ENCODE measurements around the gene TRPV5.

Gene TRPV5

GRCh38 chr7:142873281-142873784 is 60.2 kb downstream of the TRPV5 start:
- H3K4me2 ChIP-seq: no peak overlapping the region
- no peak overlapping the region for H3K27ac ChIP-seq
- no peaks in the 10 kb centered on the region for H3K27me3 ChIP-seq
- no peak overlapping the region for H3K9ac ChIP-seq
- no peaks in the 10 kb centered on the region for H4K20me1 ChIP-seq
- no peaks in the 10 kb centered on the region for H3K9me3 ChIP-seq
- H3K4me3 ChIP-seq: no peak overlapping the region
- H3K36me3 ChIP-seq: peaks cover 15% of the 10 kb centered on the region; the same call in 1 of the 2 replicates
- no peak for TF ChIP-seq Cebpa-rat (IDR thresholded peaks at IDR 0.05)
- H3K4me1 ChIP-seq: no peaks in the 10 kb centered on the region

DNA sequence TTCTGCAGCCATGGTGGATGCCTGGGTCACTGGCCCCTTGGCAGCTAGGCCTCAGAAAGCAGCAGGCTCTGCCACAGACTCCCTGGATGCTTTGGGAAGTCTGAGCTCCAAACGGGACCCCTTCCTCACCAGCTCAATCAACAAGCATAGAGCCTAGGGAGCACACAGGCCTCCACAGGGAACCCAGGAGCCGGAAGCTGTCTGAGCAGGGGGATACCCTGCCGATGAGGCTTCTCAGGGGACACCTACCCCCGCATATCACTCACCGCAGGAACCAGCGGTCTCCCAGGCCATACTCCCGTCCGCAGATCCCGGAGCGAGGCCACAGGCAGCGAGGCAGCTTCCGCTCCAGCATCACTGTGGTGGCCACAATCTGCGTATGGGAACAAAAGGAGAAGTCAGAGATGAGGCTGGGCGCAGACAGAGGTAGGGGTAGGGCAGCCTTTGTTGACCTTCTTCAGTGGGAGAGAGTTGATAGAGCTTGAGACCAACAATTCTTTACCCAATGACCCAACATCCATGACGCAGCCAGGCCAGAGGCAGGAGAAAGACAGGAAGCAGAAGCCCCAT is 61.4 kb downstream of the TRPV5 start:
- H3K9ac ChIP-seq: no peak overlapping the region
- no peaks in the 10 kb centered on the region for H4K20me1 ChIP-seq
- no peaks in the 10 kb centered on the region for H3K27me3 ChIP-seq
- H3K4me2 ChIP-seq: no peak overlapping the region
- no peak overlapping the region for H3K27ac ChIP-seq
- H3K4me3 ChIP-seq: no peak overlapping the region
- H3K4me1 ChIP-seq: peaks cover 7% of the 10 kb centered on the region; the same call in 1 of the 2 replicates
- H3K36me3 ChIP-seq: peaks cover 15% of the 10 kb centered on the region; the same call in 1 of the 2 replicates
- no peaks in the 10 kb centered on the region for H3K9me3 ChIP-seq
- no peak for TF ChIP-seq Cebpa-rat (IDR thresholded peaks at IDR 0.05)

GRCh38 chr7:142871260-142872105 is 62.1 kb downstream of the TRPV5 start:
- peaks cover 15% of the 10 kb centered on the region; the same call in 1 of the 2 replicates for H3K36me3 ChIP-seq
- H3K9ac ChIP-seq: no peak overlapping the region
- no peaks in the 10 kb centered on the region for H4K20me1 ChIP-seq
- no peak for TF ChIP-seq Cebpa-rat (IDR thresholded peaks at IDR 0.05)
- H3K4me1 ChIP-seq: peaks cover 13% of the 10 kb centered on the region; the same call in 1 of the 2 replicates
- no peaks in the 10 kb centered on the region for H3K27me3 ChIP-seq
- H3K27ac ChIP-seq: no peak overlapping the region
- H3K4me3 ChIP-seq: no peak overlapping the region
- no peaks in the 10 kb centered on the region for H3K9me3 ChIP-seq
- no peak overlapping the region for H3K4me2 ChIP-seq

GRCh38 chr7:142870566-142871259 is 62.8 kb downstream of the TRPV5 start:
- Histone ChIP-seq H3K27ac (no peak overlapping the region), H3K4me3 (no peak overlapping the region), H3K9me3 (no peaks in the 10 kb centered on the region), H3K36me3 (peaks cover 15% of the 10 kb centered on the region; the same call in 1 of the 2 replicates), H4K20me1 (no peaks in the 10 kb centered on the region), H3K9ac (no peak overlapping the region), H3K27me3 (no peaks in the 10 kb centered on the region), H3K4me1 (peaks cover 13% of the 10 kb centered on the region; the same call in 1 of the 2 replicates), H3K4me2 (no peak overlapping the region)
- TF ChIP-seq Cebpa-rat (IDR thresholded peaks at IDR 0.05): no peak

DNA sequence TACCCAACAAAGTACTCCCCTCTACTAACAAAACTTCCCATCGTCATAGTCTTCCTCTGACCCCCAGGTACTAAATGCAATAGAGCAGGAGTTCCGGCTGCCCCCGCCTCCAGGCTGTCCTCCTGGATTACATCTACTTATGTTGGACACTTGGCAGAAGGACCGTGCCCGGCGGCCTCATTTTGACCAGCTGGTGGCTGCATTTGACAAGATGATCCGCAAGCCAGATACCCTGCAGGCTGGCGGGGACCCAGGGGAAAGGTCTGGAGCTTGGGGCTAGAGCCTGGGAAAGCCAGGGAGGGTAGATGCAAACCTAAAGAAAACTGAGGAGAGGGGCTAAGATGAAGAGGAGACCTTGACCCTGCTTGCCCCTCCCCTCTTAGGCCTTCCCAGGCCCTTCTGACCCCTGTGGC is 63.4 kb downstream of the TRPV5 start:
- peaks cover 15% of the 10 kb centered on the region; the same call in 1 of the 2 replicates for H3K36me3 ChIP-seq
- no peaks in the 10 kb centered on the region for H3K27me3 ChIP-seq
- TF ChIP-seq Cebpa-rat (IDR thresholded peaks at IDR 0.05): no peak
- H3K4me2 ChIP-seq: no peak overlapping the region
- no peak overlapping the region for H3K4me3 ChIP-seq
- peaks cover 13% of the 10 kb centered on the region; the same call in 1 of the 2 replicates for H3K4me1 ChIP-seq
- no peak overlapping the region for H3K27ac ChIP-seq
- no peak overlapping the region for H3K9ac ChIP-seq
- no peaks in the 10 kb centered on the region for H3K9me3 ChIP-seq
- H4K20me1 ChIP-seq: no peaks in the 10 kb centered on the region

- H4K20me1 ChIP-seq: no peaks in the 10 kb centered on the region
- TF ChIP-seq Cebpa-rat (IDR thresholded peaks at IDR 0.05): no peak
Observed at GRCh38 chr7:142869434-142869833, 64.1 kb downstream of the TRPV5 start.

DNA sequence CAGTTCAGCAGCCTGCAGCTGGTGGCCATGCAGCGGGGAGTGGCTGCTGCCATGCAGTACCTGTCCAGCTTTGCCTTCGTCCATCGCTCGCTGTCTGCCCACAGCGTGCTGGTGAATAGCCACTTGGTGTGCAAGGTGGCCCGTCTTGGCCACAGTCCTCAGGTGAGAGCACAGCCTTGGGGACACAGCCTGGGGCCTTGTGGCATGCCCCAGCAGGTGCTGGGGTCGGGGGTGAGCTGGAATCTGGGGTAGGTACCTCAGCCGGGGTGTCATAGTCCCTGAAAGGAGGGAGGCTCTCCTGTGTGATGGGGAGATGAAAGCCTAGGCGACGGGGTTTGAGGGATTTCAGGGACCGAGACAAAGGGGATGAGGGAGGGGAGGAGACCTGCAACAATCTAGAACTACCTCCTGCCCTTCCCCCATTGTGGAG is 64.5 kb downstream of the TRPV5 start:
- no peaks in the 10 kb centered on the region for H4K20me1 ChIP-seq
- no peak overlapping the region for H3K9ac ChIP-seq
- H3K27me3 ChIP-seq: no peaks in the 10 kb centered on the region
- no peak overlapping the region for H3K27ac ChIP-seq
- peaks cover 13% of the 10 kb centered on the region; the same call in 1 of the 2 replicates for H3K4me1 ChIP-seq
- no peak overlapping the region for H3K4me3 ChIP-seq
- H3K9me3 ChIP-seq: no peaks in the 10 kb centered on the region
- H3K4me2 ChIP-seq: no peak overlapping the region
- no peak for TF ChIP-seq Cebpa-rat (IDR thresholded peaks at IDR 0.05)
- peaks cover 15% of the 10 kb centered on the region; the same call in 1 of the 2 replicates for H3K36me3 ChIP-seq

More at GRCh38 chr7:142869434-142869833, 64.1 kb downstream of the TRPV5 start:
- Histone ChIP-seq H3K4me1 (peaks cover 13% of the 10 kb centered on the region; the same call in 1 of the 2 replicates), H3K4me2 (no peak overlapping the region), H3K27me3 (no peaks in the 10 kb centered on the region), H3K36me3 (peaks cover 15% of the 10 kb centered on the region; the same call in 1 of the 2 replicates), H3K4me3 (no peak overlapping the region), H3K9me3 (no peaks in the 10 kb centered on the region), H3K27ac (no peak overlapping the region), H3K9ac (no peak overlapping the region)

- TF ChIP-seq Cebpa-rat (IDR thresholded peaks at IDR 0.05): no peak
- no peaks in the 10 kb centered on the region for H3K27me3 ChIP-seq
- H3K4me1 ChIP-seq: peaks cover 15% of the 10 kb centered on the region
- no peak overlapping the region for H3K27ac ChIP-seq
- no peak overlapping the region for H3K4me2 ChIP-seq
- H4K20me1 ChIP-seq: no peaks in the 10 kb centered on the region
- no peak overlapping the region for H3K4me3 ChIP-seq
- no peak overlapping the region for H3K9ac ChIP-seq
- H3K36me3 ChIP-seq: peaks cover 15% of the 10 kb centered on the region; the same call in 1 of the 2 replicates
- H3K9me3 ChIP-seq: no peaks in the 10 kb centered on the region
Observed at GRCh38 chr7:142868188-142868985, 65.2 kb downstream of the TRPV5 start.

Measured in BLaER1 (cell line).